Aorta (tissue), 5 donors: ENCODE results near the gene CD247. TPM values are rescaled to one million over a fixed set of nuclear protein-coding genes. Genes with fewer than 3 reads are reported as not detected.

ENCODE experiments used
- ATAC-seq: fragments of 200-7000 bp; cut with Tn5 transposase; one replicate; pipeline ENCODE4 v1.9.1; 2022; ENCODE audit warnings: moderate library complexity; ENCODE audit not compliant: low FRiP score
- DNase-seq, 2 donors: peaks; one replicate each; pipeline ENCODE4 v3.0.0-alpha.2; 2020
- H3K27ac ChIP-seq, 2 donors: one replicate each; pipeline ENCODE4 v1.5.1; 2013; ENCODE audit warnings: low read length in 2 of 2, mild to moderate bottlenecking in 2 of 2, moderate library complexity in 2 of 2, control low read depth in 1 of 2, inconsistent platforms in 1 of 2, low read depth in 1 of 2
- H3K27me3 ChIP-seq, 2 donors: one replicate each; pipeline ENCODE4 v1.6.1; 2013; ENCODE audit warnings: control low read depth in 1 of 2, low read length in 1 of 2, mild to moderate bottlenecking in 1 of 2, moderate library complexity in 1 of 2; ENCODE audit not compliant: insufficient read depth in 2 of 2, control insufficient read depth in 1 of 2
- H3K36me3 ChIP-seq, 2 donors: one replicate each; pipeline ENCODE4 v1.6.1; 2013; ENCODE audit warnings: control low read depth in 1 of 2, low read length in 1 of 2, mild to moderate bottlenecking in 1 of 2; ENCODE audit not compliant: insufficient read depth in 2 of 2, control insufficient read depth in 1 of 2
- H3K4me1 ChIP-seq, 2 donors: one replicate each; pipeline ENCODE4 v1.6.1; 2013; ENCODE audit warnings: low read length in 2 of 2, control low read depth in 1 of 2, mild to moderate bottlenecking in 1 of 2, moderate library complexity in 1 of 2; ENCODE audit not compliant: insufficient read depth in 2 of 2, control insufficient read depth in 1 of 2
- H3K4me3 ChIP-seq, 2 donors: one replicate each; pipeline ENCODE4 v1.5.1; 2013; ENCODE audit warnings: low read length in 2 of 2, control low read depth in 1 of 2, mild to moderate bottlenecking in 1 of 2
- H3K9me3 ChIP-seq: one replicate; pipeline ENCODE4 v1.6.1; 2013; ENCODE audit warnings: mild to moderate bottlenecking, low read length; ENCODE audit not compliant: control insufficient read depth
- WGBS, 2 donors: extraction: QIAGEN DNeasy Blood & Tissue Kit; methylation state at CpG; one replicate each; pipeline ENCODE4 v1.1.7; 2013; 5-methylcytosine and 5-hydroxymethylcytosine counted together
- intact Hi-C, 2 donors: fragments of 100-400 bp; cut with DNase I; formaldehyde crosslinking; loops; one replicate each; pipeline versions ENCODE4 v1.14.2 to v1.15.0; 2022
- polyA plus RNA-seq, 2 donors: library from polyadenylated mRNA; stranded (reverse); fragments of 200-250 nt; gene quantifications; one replicate each; pipeline ENCODE4 v1.2.3, GENCODE V29; 2013
- total RNA-seq, 2 donors: library from RNA; stranded (reverse); fragmentation: NEBNext Ultra II Directional; extraction: Animal tissue kit (Norgen Biotek cat#: 25700); gene quantifications; one replicate each; pipeline ENCODE4 v1.2.1, GENCODE V29; 2021
- donor health status: healthy with polysubstance abuse.
- donor health status: Bipolar disorder and iron deficiency.
- donor health status: DM: no; HTN: no; CAD: no.
- donor health status: DM: no; HTN: no; CAD: no.
- donor health status: DM: yes; HTN: yes; CAD: no.

The CD247 gene
- total and polyA plus RNA-seq, 4 donors: 0.64 to 4.3 (median 4.0) TPM; not detected in 1

- ATAC-seq (no peak), DNase-seq (no peak)
- Histone ChIP-seq H3K4me3 (no peak overlapping the region), H3K36me3 (no peaks in the 10 kb centered on the region), H3K9me3 (no peaks in the 10 kb centered on the region), H3K27me3 (no peaks in the 10 kb centered on the region), H3K4me1 (no peaks in the 10 kb centered on the region), H3K27ac (no peak overlapping the region)
- WGBS, 2 donors: 74 to 86% methylated on average over 3 of the region's 3 CpGs
- intact Hi-C loops: no loop called here
Observed at GRCh38 chr1:167446966-167447365, 71.4 kb downstream of the CD247 start.

- no peaks in the 10 kb centered on the region for H3K27me3 ChIP-seq
- no peaks in the 10 kb centered on the region for H3K4me1 ChIP-seq
- ATAC-seq (no peak), DNase-seq (no peak)
- WGBS, 2 donors: 88 to 93% methylated on average over 5 of the region's 5 CpGs
- H3K9me3 ChIP-seq: no peaks in the 10 kb centered on the region
- intact Hi-C loops: loop anchor here (2.0 to 5.0 kb wide), 3 partner anchors 89 to 179 kb away; no protein-coding TSS in a partner anchor
- H3K36me3 ChIP-seq: no peaks in the 10 kb centered on the region
- H3K27ac ChIP-seq: no peak overlapping the region
- no peak overlapping the region for H3K4me3 ChIP-seq
Observed at GRCh38 chr1:167443757-167444156, 74.6 kb downstream of the CD247 start.

GRCh38 chr1:167442854-167443565 lies 75.3 kb downstream of the CD247 start:
- Histone ChIP-seq H3K4me1 (no peaks in the 10 kb centered on the region), H3K27ac (no peak overlapping the region), H3K9me3 (no peaks in the 10 kb centered on the region), H3K27me3 (no peaks in the 10 kb centered on the region), H3K36me3 (no peaks in the 10 kb centered on the region), H3K4me3 (no peak overlapping the region)
- DNase-seq (no peak), ATAC-seq (no peak)
- WGBS, 2 donors: 89 to 91% methylated on average over 9 of the region's 9 CpGs
- intact Hi-C loops: loop anchor here (1.0 to 5.0 kb wide), 3 partner anchors 89 to 377 kb away; no protein-coding TSS in a partner anchor

- Histone ChIP-seq H3K4me3 (no peak overlapping the region), H3K27me3 (no peaks in the 10 kb centered on the region), H3K27ac (no peak overlapping the region), H3K4me1 (no peaks in the 10 kb centered on the region), H3K36me3 (no peaks in the 10 kb centered on the region), H3K9me3 (no peaks in the 10 kb centered on the region)
- DNase-seq (peak; percentile 89 to 94), ATAC-seq (peak; percentile 84)
- intact Hi-C loops: loop anchor here (1.0 to 5.0 kb wide), 3 partner anchors 90 to 376 kb away; no protein-coding TSS in a partner anchor
- 50 to 53% methylated on average over 12 of the region's 12 CpGs for WGBS, 2 donors
Observed at GRCh38 chr1:167442142-167442848, 76.0 kb downstream of the CD247 start.

- intact Hi-C loops: loop anchor here (5.0 kb wide), 2 partner anchors 91 to 174 kb away; no protein-coding TSS in a partner anchor
- ATAC-seq: no peak
- Histone ChIP-seq H3K27me3 (no peaks in the 10 kb centered on the region), H3K4me3 (no peak overlapping the region), H3K36me3 (no peaks in the 10 kb centered on the region), H3K9me3 (no peaks in the 10 kb centered on the region), H3K4me1 (no peaks in the 10 kb centered on the region), H3K27ac (no peak overlapping the region)
- WGBS, 2 donors: 95 to 98% methylated on average over 3 of the region's 3 CpGs
- no peak for DNase-seq
Observed at GRCh38 chr1:167441222-167441621, 77.1 kb downstream of the CD247 start.

- H3K36me3 ChIP-seq: no peaks in the 10 kb centered on the region
- intact Hi-C loops: loop anchor here (5.0 kb wide), 2 partner anchors 92 to 173 kb away; no protein-coding TSS in a partner anchor
- H3K9me3 ChIP-seq: no peaks in the 10 kb centered on the region
- H3K27ac ChIP-seq: no peak overlapping the region
- DNase-seq: no peak
- H3K27me3 ChIP-seq: no peaks in the 10 kb centered on the region
- H3K4me3 ChIP-seq: no peak overlapping the region
- no peaks in the 10 kb centered on the region for H3K4me1 ChIP-seq
- 95 to 99% methylated on average over 8 of the region's 8 CpGs for WGBS, 2 donors
- ATAC-seq: no peak
Observed at GRCh38 chr1:167440776-167441175, 77.6 kb downstream of the CD247 start.

GRCh38 chr1:167440345-167440744 lies 78.0 kb downstream of the CD247 start:
- Histone ChIP-seq H3K36me3 (no peaks in the 10 kb centered on the region), H3K4me3 (no peak overlapping the region), H3K4me1 (no peaks in the 10 kb centered on the region), H3K27ac (no peak overlapping the region), H3K9me3 (no peaks in the 10 kb centered on the region), H3K27me3 (no peaks in the 10 kb centered on the region)
- ATAC-seq (no peak), DNase-seq (no peak)
- WGBS, 2 donors: 96 to 97% methylated on average over 4 of the region's 4 CpGs
- intact Hi-C loops: loop anchor here (5.0 kb wide), 2 partner anchors 92 to 173 kb away; no protein-coding TSS in a partner anchor

- H3K4me1 ChIP-seq: no peaks in the 10 kb centered on the region
- H3K27me3 ChIP-seq: no peaks in the 10 kb centered on the region
- DNase-seq (peak in 1 of 2 donors; percentile 81), ATAC-seq (peak; percentile 37)
- WGBS, 2 donors: 3 to 4% methylated on average over 45 to 49 of the region's 49 CpGs
- intact Hi-C loops: no loop called here
- no peaks in the 10 kb centered on the region for H3K36me3 ChIP-seq
- H3K9me3 ChIP-seq: no peaks in the 10 kb centered on the region
- H3K27ac ChIP-seq: no peak overlapping the region
- H3K4me3 ChIP-seq: peak overlapping the region in 1 of 2 donors; percentile 15
Observed at GRCh38 chr1:167439301-167439988, 78.9 kb downstream of the CD247 start.
